H9 (cell line): Measurements from ENCODE around the gene HOXA2. TPM values are rescaled to one million over a fixed set of nuclear protein-coding genes. Genes with fewer than 3 reads are reported as not detected.
A peak's percentile ranks its signal among the peaks of the same experiment; 100 is the strongest.

Experiments
- DNase-seq: peaks from one replicate; pipeline ENCODE4 v3.0.0-alpha.2; 2017
- H2AFZ ChIP-seq: one replicate; pipeline ENCODE4 v1.6.1; 2013; ENCODE audit warnings: mild to moderate bottlenecking, low read length, control low read depth, moderate library complexity
- H2AK5ac ChIP-seq: 2 replicates; pipeline ENCODE4 v1.6.1; 2013; ENCODE audit warnings: low read length, control low read depth, mixed read lengths; ENCODE audit not compliant: insufficient read length
- H2BK120ac ChIP-seq: one replicate; pipeline ENCODE4 v1.6.1; 2013; ENCODE audit warnings: low read depth, mild to moderate bottlenecking, low read length, control low read depth, inconsistent platforms; ENCODE audit not compliant: poor library complexity, severe bottlenecking
- H2BK12ac ChIP-seq: 2 replicates; pipeline ENCODE4 v1.6.1; 2013; ENCODE audit warnings: low read length, control low read depth, mixed read lengths, low read depth; ENCODE audit not compliant: insufficient read length
- H2BK15ac ChIP-seq: 2 replicates; pipeline ENCODE4 v1.6.1; 2013; ENCODE audit warnings: low read depth, low read length, control low read depth
- H2BK20ac ChIP-seq: one replicate; pipeline ENCODE4 v1.6.1; 2013; ENCODE audit warnings: low read depth, mild to moderate bottlenecking, low read length, control low read depth, inconsistent platforms; ENCODE audit not compliant: poor library complexity, severe bottlenecking
- H2BK5ac ChIP-seq: 2 replicates; pipeline ENCODE4 v1.6.1; 2013; ENCODE audit warnings: low read length, control low read depth, mixed read lengths; ENCODE audit not compliant: insufficient read length
- H3K14ac ChIP-seq: 2 replicates; pipeline ENCODE4 v1.6.1; 2013; ENCODE audit warnings: low read length, control low read depth; ENCODE audit not compliant: insufficient read depth
- H3K18ac ChIP-seq: 2 replicates; pipeline ENCODE4 v1.6.1; 2013; ENCODE audit warnings: low read depth, mild to moderate bottlenecking, mixed read lengths, low read length, control low read depth; ENCODE audit not compliant: insufficient read length
- H3K23ac ChIP-seq: 2 replicates; pipeline ENCODE4 v1.6.1; 2013; ENCODE audit warnings: low read length, control low read depth, mixed read lengths, low read depth; ENCODE audit not compliant: insufficient read length
- H3K23me2 ChIP-seq: 2 replicates; pipeline ENCODE4 v1.6.1; 2013; ENCODE audit warnings: low read depth, mild to moderate bottlenecking, mixed read lengths, low read length, control low read depth; ENCODE audit not compliant: insufficient read length, poor library complexity, severe bottlenecking
- H3K27ac ChIP-seq: 2 replicates; pipeline ENCODE4 v1.5.1; 2013; ENCODE audit warnings: low read length, control low read depth, mixed read lengths, low read depth; ENCODE audit not compliant: insufficient read length
- H3K27me3 ChIP-seq: 2 replicates; pipeline ENCODE4 v1.6.1; 2013; ENCODE audit warnings: low read length, control low read depth, inconsistent platforms; ENCODE audit not compliant: insufficient read depth
- H3K4ac ChIP-seq: 2 replicates; pipeline ENCODE4 v1.6.1; 2013; ENCODE audit warnings: low read depth, mild to moderate bottlenecking, control low read depth, inconsistent platforms, low read length, moderate library complexity
- H3K4me1 ChIP-seq: 2 replicates; pipeline ENCODE4 v1.6.1; 2013; ENCODE audit warnings: low read length, control low read depth, inconsistent platforms; ENCODE audit not compliant: insufficient read depth
- H3K4me2 ChIP-seq: 2 replicates; pipeline ENCODE4 v1.6.1; 2013; ENCODE audit warnings: low read length, control low read depth, mixed read lengths; ENCODE audit not compliant: insufficient read length, insufficient read depth
- H3K56ac ChIP-seq: 2 replicates; pipeline ENCODE4 v1.6.1; 2013; ENCODE audit warnings: low read depth, mild to moderate bottlenecking, mixed read lengths, low read length, control low read depth; ENCODE audit not compliant: insufficient read length
- H3K79me1 ChIP-seq: 2 replicates; pipeline ENCODE4 v1.6.1; 2013; ENCODE audit warnings: low read depth, mild to moderate bottlenecking, moderate library complexity, low read length, control low read depth, inconsistent platforms; ENCODE audit not compliant: insufficient read depth, poor library complexity, severe bottlenecking
- H3K79me2 ChIP-seq: 2 replicates; pipeline ENCODE4 v1.6.1; 2013; ENCODE audit warnings: low read length, control low read depth, inconsistent platforms; ENCODE audit not compliant: insufficient read depth
- H3K9ac ChIP-seq: 2 replicates; pipeline ENCODE4 v1.6.1; 2013; ENCODE audit warnings: low read length, control low read depth, mixed read lengths; ENCODE audit not compliant: insufficient read length; ENCODE audit errors: extremely low read depth
- H3K9me3 ChIP-seq: one replicate; pipeline ENCODE4 v1.6.1; 2013; ENCODE audit warnings: low read depth, low read length, inconsistent platforms; ENCODE audit not compliant: control insufficient read depth
- H3T11ph ChIP-seq: one replicate; pipeline ENCODE4 v1.6.1; 2013; ENCODE audit warnings: mild to moderate bottlenecking, low read length, control low read depth, inconsistent platforms
- H4K20me1 ChIP-seq: one replicate; pipeline ENCODE4 v1.6.1; 2013; ENCODE audit not compliant: control insufficient read depth, insufficient read length, insufficient read depth
- H4K5ac ChIP-seq: 2 replicates; pipeline ENCODE4 v1.6.1; 2013; ENCODE audit warnings: low read depth, mild to moderate bottlenecking, mixed read lengths, low read length, control low read depth; ENCODE audit not compliant: insufficient read length
- H4K8ac ChIP-seq: replicated peaks from 2 replicates; pipeline ENCODE4 v1.6.1; 2013; ENCODE audit warnings: low read length, control low read depth, mixed read lengths, low read depth; ENCODE audit not compliant: insufficient read length
- H4K91ac ChIP-seq: 2 replicates; pipeline ENCODE4 v1.6.1; 2013; ENCODE audit warnings: low read depth, mild to moderate bottlenecking, moderate library complexity, mixed read lengths, low read length, control low read depth; ENCODE audit not compliant: insufficient read length
- H3K27ac Mint-ChIP-seq, 3 experiments: 2 replicates in 2 of 3; 3 replicates in 1 of 3; pipeline ENCODE4 v1.8.0; 2020 to 2021; ENCODE audit warnings: mixed read lengths in 3 of 3, mild to moderate bottlenecking in 1 of 3, moderate library complexity in 1 of 3
- H3K27me3 Mint-ChIP-seq: 2 replicates; pipeline ENCODE4 v1.8.0; 2021; ENCODE audit warnings: low read depth, mild to moderate bottlenecking, moderate library complexity, mixed read lengths
- H3K36me3 Mint-ChIP-seq, 3 experiments: 2 replicates in 2 of 3; 3 replicates in 1 of 3; pipeline ENCODE4 v1.8.0; 2020 to 2021; ENCODE audit warnings: low read depth in 3 of 3, mixed read lengths in 3 of 3; ENCODE audit not compliant: insufficient read depth in 1 of 3
- H3K4me1 Mint-ChIP-seq, 2 experiments: 2 replicates each; pipeline ENCODE4 v1.8.0; 2020; ENCODE audit warnings: mixed read lengths in 2 of 2
- H3K4me3 Mint-ChIP-seq, 2 experiments: 2 replicates in 1 of 2; 3 replicates in 1 of 2; pipeline ENCODE4 v1.8.0; 2020 to 2021; ENCODE audit warnings: mild to moderate bottlenecking in 2 of 2, mixed read lengths in 2 of 2, moderate library complexity in 1 of 2
- H3K9me3 Mint-ChIP-seq, 2 experiments: 2 replicates in 1 of 2; 3 replicates in 1 of 2; pipeline ENCODE4 v1.8.0; 2020; ENCODE audit warnings: mild to moderate bottlenecking in 2 of 2, mixed read lengths in 2 of 2, moderate library complexity in 1 of 2
- CTCF ChIP-seq: fragments of 200-600 bp; sonication (generic); conservative IDR thresholded peaks from 3 replicates; pipeline ENCODE4 v1.8.0; 2021; ENCODE audit warnings: antibody characterized with exemption, mild to moderate bottlenecking
- WGBS: extraction: QIAGEN DNeasy Blood & Tissue Kit; methylation state at CpG from one replicate; pipeline ENCODE4 v1.1.7; 2013; ENCODE audit warnings: missing lambda C conversion rate, low lambda C conversion rate, mixed read lengths; ENCODE audit not compliant: insufficient read length; ENCODE audit errors: extremely low coverage; 5-methylcytosine and 5-hydroxymethylcytosine counted together
- total RNA-seq: library from RNA; stranded (reverse); gene quantifications from 2 replicates; pipeline ENCODE4 v1.2.1, GENCODE V29; 2021

Gene HOXA2
- total RNA-seq, 1 experiment from 2014 or later = not detected

- no CpG with 5 or more reads among the region's 12 CpGs for WGBS
- no peak for TF ChIP-seq CTCF
- Histone ChIP-seq H3K18ac (no peak overlapping the region), H3K4me1 (no peaks in the 10 kb centered on the region), H3K23me2 (no peaks in the 10 kb centered on the region), H4K91ac (no peak overlapping the region), H4K5ac (no peak overlapping the region), H2BK12ac (no peak overlapping the region), H3T11ph (no peak overlapping the region), H2AFZ (no peak overlapping the region), H3K56ac (no peak overlapping the region), H2BK120ac (no peak overlapping the region), H3K4me2 (peak overlapping the region; percentile 20), H4K8ac (no peak overlapping the region), H3K23ac (no peak overlapping the region), H3K14ac (no peak overlapping the region), H3K79me1 (no peaks in the 10 kb centered on the region), H3K4ac (no peak overlapping the region), H3K27ac (no peak overlapping the region), H2AK5ac (no peak overlapping the region), H4K20me1 (peaks cover 3% of the 10 kb centered on the region), H2BK5ac (no peak overlapping the region), H3K79me2 (no peaks in the 10 kb centered on the region), H3K27me3 (peaks cover 95% of the 10 kb centered on the region), H2BK20ac (no peak overlapping the region), H2BK15ac (no peak overlapping the region), H3K9ac (no peak overlapping the region), H3K9me3 (no peaks in the 10 kb centered on the region)
- Mint-ChIP-seq H3K27ac (no peak overlapping the region), H3K4me3 (peak overlapping the region; percentile 46 to 60; a peak in 3 of 5 replicates), H3K4me1 (no peaks in the 10 kb centered on the region), H3K9me3 (peaks cover 0 to 10% of the 10 kb centered on the region in 2 experiments; a peak in 2 of 5 replicates), H3K36me3 (no peaks in the 10 kb centered on the region; a peak in 1 of 7 replicates), H3K27me3 (peaks cover 97% of the 10 kb centered on the region)
- DNase-seq = no peak
Measured at GRCh38 chr7:27131390-27131819, 28.9 kb upstream of the HOXA2 start.
